GM23338 (cell line): ENCODE data around the gene CLIP1. TPM values are rescaled to one million over a fixed set of nuclear protein-coding genes. Genes with fewer than 3 reads are reported as not detected.

Experiments used
- ATAC-seq: fragments of 200-7000 bp; cut with Tn5 transposase; 3 replicates; pipeline ENCODE4 v1.9.1; 2020
- DNase-seq: peaks from one replicate; pipeline ENCODE4 v3.0.0-alpha.2; 2015; ENCODE audit warnings: low spot score
- H2AFZ ChIP-seq: fragments of 200-600 bp; sonication (generic); 2 replicates; pipeline ENCODE4 v1.8.0; 2016; ENCODE audit warnings: antibody characterized with exemption, mild to moderate bottlenecking, moderate library complexity
- H3F3A ChIP-seq: fragments of 200-600 bp; sonication (generic); replicated peaks from 2 replicates; pipeline ENCODE4 v1.8.0; 2017; ENCODE audit warnings: antibody characterized with exemption, mixed run types, low read depth
- H3K27ac ChIP-seq: fragments of 200-600 bp; sonication (generic); 2 replicates; pipeline ENCODE4 v1.6.1; 2016; ENCODE audit warnings: low read depth
- H3K27me3 ChIP-seq: fragments of 200-600 bp; sonication (generic); 2 replicates; pipeline ENCODE4 v1.8.0; 2016; ENCODE audit warnings: mild to moderate bottlenecking, mixed run types, moderate library complexity; ENCODE audit not compliant: insufficient read depth
- H3K36me3 ChIP-seq: fragments of 200-600 bp; sonication (generic); 2 replicates; pipeline ENCODE4 v1.8.0; 2016; ENCODE audit warnings: mild to moderate bottlenecking; ENCODE audit not compliant: insufficient read depth
- H3K4me1 ChIP-seq: fragments of 200-600 bp; sonication (generic); 2 replicates; pipeline ENCODE4 v1.8.0; 2016; ENCODE audit warnings: mild to moderate bottlenecking, moderate library complexity; ENCODE audit not compliant: insufficient read depth
- H3K4me2 ChIP-seq: fragments of 200-600 bp; sonication (generic); 2 replicates; pipeline ENCODE4 v1.7.1; 2017; ENCODE audit warnings: mixed run types
- H3K4me3 ChIP-seq: fragments of 200-600 bp; sonication (generic); 2 replicates; pipeline ENCODE4 v1.6.1; 2016; ENCODE audit warnings: mixed run types
- H3K79me2 ChIP-seq: fragments of 200-600 bp; sonication (generic); replicated peaks from 2 replicates; pipeline ENCODE4 v1.8.0; 2017; ENCODE audit warnings: mild to moderate bottlenecking; ENCODE audit not compliant: insufficient read depth
- H3K9me2 ChIP-seq: fragments of 200-600 bp; sonication (generic); 2 replicates; pipeline ENCODE4 v1.8.0; 2017; ENCODE audit not compliant: insufficient read depth
- H4K20me1 ChIP-seq: fragments of 200-600 bp; sonication (generic); replicated peaks from 2 replicates; pipeline ENCODE4 v1.8.0; 2017; ENCODE audit warnings: mild to moderate bottlenecking; ENCODE audit not compliant: insufficient read depth
- H3K27ac Mint-ChIP-seq: 2 replicates; pipeline ENCODE4 v1.8.0; 2020; ENCODE audit warnings: inconsistent platforms, mild to moderate bottlenecking, moderate library complexity, mixed read lengths
- H3K27me3 Mint-ChIP-seq: 3 replicates; pipeline ENCODE4 v1.8.0; 2022; ENCODE audit warnings: low read depth, mild to moderate bottlenecking, moderate library complexity, mixed read lengths, inconsistent platforms; ENCODE audit not compliant: insufficient read depth, poor library complexity
- H3K36me3 Mint-ChIP-seq: 3 replicates; pipeline ENCODE4 v1.8.0; 2021; ENCODE audit warnings: low read depth, mild to moderate bottlenecking, inconsistent platforms, moderate library complexity, mixed read lengths
- H3K4me1 Mint-ChIP-seq: 3 replicates; pipeline ENCODE4 v1.8.0; 2020; ENCODE audit warnings: mild to moderate bottlenecking, inconsistent platforms, mixed read lengths
- H3K4me3 Mint-ChIP-seq: 3 replicates; pipeline ENCODE4 v1.8.0; 2021; ENCODE audit warnings: moderate library complexity, mild to moderate bottlenecking, inconsistent platforms, mixed read lengths
- H3K9me3 Mint-ChIP-seq: 3 replicates; pipeline ENCODE4 v1.8.0; 2020; ENCODE audit warnings: moderate library complexity, mild to moderate bottlenecking, inconsistent platforms, mixed read lengths
- CREB1 ChIP-seq: fragments of 250-450 bp; sonication (Bioruptor Pico); IDR thresholded peaks from 2 replicates; pipeline ENCODE4 v1.5.0; 2020; ENCODE audit warnings: low read depth, mild to moderate bottlenecking, moderate library complexity
- ETS1 ChIP-seq: IDR thresholded peaks from 2 replicates; pipeline ENCODE4 v1.6.1; 2016; ENCODE audit warnings: antibody characterized with exemption
- EZH2 ChIP-seq: fragments of 200-600 bp; sonication (generic); IDR thresholded peaks from one replicate; pipeline ENCODE4 v1.8.0; 2017; ENCODE audit warnings: antibody characterized with exemption, mild to moderate bottlenecking, low read depth; ENCODE audit not compliant: unreplicated experiment
- NANOG ChIP-seq: IDR thresholded peaks from 2 replicates; pipeline ENCODE4 v1.6.1; 2016; ENCODE audit warnings: antibody characterized with exemption, borderline replicate concordance
- REST ChIP-seq: IDR thresholded peaks from one replicate; pipeline ENCODE4 v1.6.1; 2018; ENCODE audit warnings: antibody characterized with exemption; ENCODE audit not compliant: unreplicated experiment
- STAT1 ChIP-seq: IDR thresholded peaks from one replicate; pipeline ENCODE4 v1.6.1; 2016; ENCODE audit warnings: antibody characterized with exemption; ENCODE audit not compliant: unreplicated experiment
- ZNF114 ChIP-seq: fragments of 250-450 bp; sonication (Bioruptor Pico); IDR thresholded peaks from 2 replicates; pipeline ENCODE4 v1.5.0; 2020; ENCODE audit warnings: mild to moderate bottlenecking, moderate library complexity
- ZNF331 ChIP-seq: fragments of 250-450 bp; sonication (Bioruptor Pico); IDR thresholded peaks from 2 replicates; pipeline ENCODE4 v1.5.0; 2020; ENCODE audit warnings: low read depth, mild to moderate bottlenecking, moderate library complexity
- ZNF462 ChIP-seq: fragments of 250-450 bp; sonication (Bioruptor Pico); IDR thresholded peaks from 2 replicates; pipeline ENCODE4 v1.5.0; 2020; ENCODE audit warnings: mild to moderate bottlenecking, moderate library complexity
- polyA plus RNA-seq: library from polyadenylated mRNA; unstranded; fragments of >200 nt; fragmentation: Nextera tagmentation; extraction: Ambion mirVana; gene quantifications from 2 replicates; pipeline ENCODE4 v1.2.1, GENCODE V29; 2016
- total RNA-seq: library from RNA; depleted of rRNA; stranded (reverse); fragments of >200 nt; shearing (Covaris generic); gene quantifications from 2 replicates; pipeline ENCODE4 v1.2.3, GENCODE V29; 2014

Gene CLIP1
- total and polyA plus RNA-seq, 2 experiments from 2014 or later: 11.5 to 21.1 TPM

- DNase-seq (no peak), ATAC-seq (no peak)
- Histone ChIP-seq H3K4me2 (no peak overlapping the region), H3K9me2 (no peaks in the 10 kb centered on the region), H3K4me1 (no peaks in the 10 kb centered on the region), H3K36me3 (no peaks in the 10 kb centered on the region), H3K27me3 (no peaks in the 10 kb centered on the region), H3F3A (no peaks in the 10 kb centered on the region), H3K79me2 (peaks cover 3% of the 10 kb centered on the region; the same call in 1 of the 2 replicates), H4K20me1 (no peaks in the 10 kb centered on the region), H3K27ac (no peak overlapping the region), H3K4me3 (no peak overlapping the region), H2AFZ (no peak overlapping the region)
- Mint-ChIP-seq H3K27ac (no peak overlapping the region), H3K4me1 (no peaks in the 10 kb centered on the region), H3K36me3 (no peaks in the 10 kb centered on the region; the same call in 2 of the 3 replicates), H3K9me3 (no peaks in the 10 kb centered on the region), H3K4me3 (no peak overlapping the region), H3K27me3 (peaks cover 5% of the 10 kb centered on the region)
- TF ChIP-seq CREB1 (CRISPR knock-in tag) (no peak), ZNF331 (CRISPR knock-in tag) (no peak)
These were observed 30.1 kb downstream of the CLIP1 start for GRCh38 chr12:122392411-122392810.

GRCh38 chr12:122389677-122390076 is 32.8 kb downstream of the CLIP1 start:
- Mint-ChIP-seq H3K4me3 (no peak overlapping the region), H3K36me3 (no peaks in the 10 kb centered on the region), H3K27ac (no peak overlapping the region), H3K9me3 (no peaks in the 10 kb centered on the region), H3K4me1 (peaks cover 17% of the 10 kb centered on the region), H3K27me3 (peaks cover 5% of the 10 kb centered on the region)
- Histone ChIP-seq H3K27me3 (no peaks in the 10 kb centered on the region), H3K4me3 (no peak overlapping the region), H4K20me1 (no peaks in the 10 kb centered on the region), H3K4me1 (peaks cover 13% of the 10 kb centered on the region; the same call in 1 of the 2 replicates), H3K79me2 (peaks cover 3% of the 10 kb centered on the region; the same call in 1 of the 2 replicates), H3K36me3 (no peaks in the 10 kb centered on the region), H3F3A (no peaks in the 10 kb centered on the region), H2AFZ (no peak overlapping the region), H3K4me2 (no peak overlapping the region), H3K9me2 (no peaks in the 10 kb centered on the region), H3K27ac (no peak overlapping the region)
- ATAC-seq (no peak), DNase-seq (no peak)
- TF ChIP-seq STAT1: no peak
- no peak for TF ChIP-seq ZNF114 (CRISPR knock-in tag)
- no peak for TF ChIP-seq ZNF462 (CRISPR knock-in tag)
- no peak for TF ChIP-seq REST
- no peak for TF ChIP-seq CREB1 (CRISPR knock-in tag)
- TF ChIP-seq ETS1: no peak
- no peak for TF ChIP-seq EZH2
- TF ChIP-seq NANOG: no peak
